Measurements from ENCODE around the gene TTC28. TPM values are rescaled to one million over a fixed set of nuclear protein-coding genes. Genes with fewer than 3 reads are reported as not detected.

Gene TTC28
- total RNA-seq, 1 experiment from 2014 or later: 0.12 TPM

DNA sequence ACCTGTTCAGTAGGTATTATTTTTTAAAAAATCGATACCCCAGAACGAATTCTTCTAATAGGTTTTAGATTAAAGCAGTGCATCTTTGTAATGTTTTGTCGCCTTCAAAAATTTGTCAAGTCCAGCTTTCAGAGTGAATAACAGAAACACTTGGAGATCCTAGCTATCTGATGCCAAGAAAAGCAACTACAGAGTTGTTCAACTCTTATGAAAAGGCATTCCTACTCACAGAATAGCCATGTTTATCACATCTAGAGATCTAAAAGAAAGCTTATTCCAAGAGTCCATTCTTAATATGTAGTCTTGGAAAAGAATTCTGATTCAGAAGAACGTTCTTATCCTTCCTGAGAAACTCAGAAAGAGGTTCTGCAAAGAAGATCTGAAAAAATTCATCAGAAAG lies 268.5 kb downstream of the TTC28 start:
- Histone ChIP-seq H3K4me1 (ENCODE audit: control insufficient read depth in 1 of 2, insufficient read depth in 2 of 2, low read length in 2 of 2) (no peaks in the 10 kb centered on the region), H3K79me2 (ENCODE audit: insufficient read depth, low read length) (no peaks in the 10 kb centered on the region), H3K4me2 (ENCODE audit: low read length) (no peak overlapping the region), H3K27me3 (ENCODE audit: insufficient read depth, low read length) (peaks cover 73% of the 10 kb centered on the region), H4K20me1 (ENCODE audit: insufficient read depth) (no peaks in the 10 kb centered on the region), H3K9me2 (ENCODE audit: insufficient read depth) (no peaks in the 10 kb centered on the region), H3K27ac (ENCODE audit: low read depth, low read length) (no peak overlapping the region), H3K9me3 (ENCODE audit: control insufficient read depth in 1 of 2, insufficient read depth in 1 of 2, low read depth in 1 of 2, low read length in 2 of 2) (no peaks in the 10 kb centered on the region), H2AFZ (ENCODE audit: low read depth, low read length, poor library complexity, severe bottlenecking) (no peak overlapping the region), H3K4me3 (replicated peaks in 1 of 2; ENCODE audit: low read depth in 1 of 2, low read length in 2 of 2) (no peak overlapping the region), H3K36me3 (ENCODE audit: control insufficient read depth in 1 of 2, insufficient read depth in 2 of 2, low read length in 2 of 2) (no peaks in the 10 kb centered on the region), H3K9ac (ENCODE audit: low read length) (no peak overlapping the region)
- TF ChIP-seq, protein P1, sequence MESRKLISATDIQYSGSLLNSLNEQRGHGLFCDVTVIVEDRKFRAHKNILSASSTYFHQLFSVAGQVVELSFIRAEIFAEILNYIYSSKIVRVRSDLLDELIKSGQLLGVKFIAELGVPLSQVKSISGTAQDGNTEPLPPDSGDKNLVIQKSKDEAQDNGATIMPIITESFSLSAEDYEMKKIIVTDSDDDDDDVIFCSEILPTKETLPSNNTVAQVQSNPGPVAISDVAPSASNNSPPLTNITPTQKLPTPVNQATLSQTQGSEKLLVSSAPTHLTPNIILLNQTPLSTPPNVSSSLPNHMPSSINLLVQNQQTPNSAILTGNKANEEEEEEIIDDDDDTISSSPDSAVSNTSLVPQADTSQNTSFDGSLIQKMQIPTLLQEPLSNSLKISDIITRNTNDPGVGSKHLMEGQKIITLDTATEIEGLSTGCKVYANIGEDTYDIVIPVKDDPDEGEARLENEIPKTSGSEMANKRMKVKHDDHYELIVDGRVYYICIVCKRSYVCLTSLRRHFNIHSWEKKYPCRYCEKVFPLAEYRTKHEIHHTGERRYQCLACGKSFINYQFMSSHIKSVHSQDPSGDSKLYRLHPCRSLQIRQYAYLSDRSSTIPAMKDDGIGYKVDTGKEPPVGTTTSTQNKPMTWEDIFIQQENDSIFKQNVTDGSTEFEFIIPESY (IDR thresholded peaks at IDR 0.05; ENCODE audit: extremely low read depth, insufficient replicate concordance, low read length): no peak
- TF ChIP-seq EGR1 (IDR thresholded peaks at IDR 0.05; ENCODE audit: low read depth) (no peak), TCF7L2 (IDR thresholded peaks at IDR 0.05; ENCODE audit: borderline replicate concordance, extremely low read depth, insufficient read depth, insufficient read length) (no peak), EZH2 (IDR thresholded peaks at IDR 0.05) (no peak), POLR2A (IDR thresholded peaks at IDR 0.05; ENCODE audit: borderline replicate concordance, extremely low read depth, insufficient read depth, insufficient read length) (no peak), POLR2AphosphoS5 (IDR thresholded peaks at IDR 0.05; ENCODE audit: low read depth, low read length) (no peak), ZNF274 (IDR thresholded peaks at IDR 0.05; ENCODE audit: low read depth, low read length) (no peak), YY1 (IDR thresholded peaks at IDR 0.05; ENCODE audit: extremely low read depth, insufficient replicate concordance, low read depth, low read length) (no peak), CBX3 (IDR thresholded peaks at IDR 0.05; ENCODE audit: low read depth) (no peak), FOSL1 (IDR thresholded peaks at IDR 0.05; ENCODE audit: low read depth) (no peak), SRF (IDR thresholded peaks at IDR 0.05; ENCODE audit: low read depth) (no peak), JUND (IDR thresholded peaks at IDR 0.05) (no peak), ZFX (IDR thresholded peaks at IDR 0.05) (no peak)
- TF ChIP-seq, protein P2, sequence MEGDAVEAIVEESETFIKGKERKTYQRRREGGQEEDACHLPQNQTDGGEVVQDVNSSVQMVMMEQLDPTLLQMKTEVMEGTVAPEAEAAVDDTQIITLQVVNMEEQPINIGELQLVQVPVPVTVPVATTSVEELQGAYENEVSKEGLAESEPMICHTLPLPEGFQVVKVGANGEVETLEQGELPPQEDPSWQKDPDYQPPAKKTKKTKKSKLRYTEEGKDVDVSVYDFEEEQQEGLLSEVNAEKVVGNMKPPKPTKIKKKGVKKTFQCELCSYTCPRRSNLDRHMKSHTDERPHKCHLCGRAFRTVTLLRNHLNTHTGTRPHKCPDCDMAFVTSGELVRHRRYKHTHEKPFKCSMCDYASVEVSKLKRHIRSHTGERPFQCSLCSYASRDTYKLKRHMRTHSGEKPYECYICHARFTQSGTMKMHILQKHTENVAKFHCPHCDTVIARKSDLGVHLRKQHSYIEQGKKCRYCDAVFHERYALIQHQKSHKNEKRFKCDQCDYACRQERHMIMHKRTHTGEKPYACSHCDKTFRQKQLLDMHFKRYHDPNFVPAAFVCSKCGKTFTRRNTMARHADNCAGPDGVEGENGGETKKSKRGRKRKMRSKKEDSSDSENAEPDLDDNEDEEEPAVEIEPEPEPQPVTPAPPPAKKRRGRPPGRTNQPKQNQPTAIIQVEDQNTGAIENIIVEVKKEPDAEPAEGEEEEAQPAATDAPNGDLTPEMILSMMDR (IDR thresholded peaks at IDR 0.05 in 2 of 3, conservative IDR thresholded peaks at IDR 0.05 in 1 of 3; ENCODE audit: borderline replicate concordance in 1 of 3, insufficient read depth in 1 of 3, low read depth in 2 of 3, low read length in 2 of 3): no peak
- TF ChIP-seq, protein P3, sequence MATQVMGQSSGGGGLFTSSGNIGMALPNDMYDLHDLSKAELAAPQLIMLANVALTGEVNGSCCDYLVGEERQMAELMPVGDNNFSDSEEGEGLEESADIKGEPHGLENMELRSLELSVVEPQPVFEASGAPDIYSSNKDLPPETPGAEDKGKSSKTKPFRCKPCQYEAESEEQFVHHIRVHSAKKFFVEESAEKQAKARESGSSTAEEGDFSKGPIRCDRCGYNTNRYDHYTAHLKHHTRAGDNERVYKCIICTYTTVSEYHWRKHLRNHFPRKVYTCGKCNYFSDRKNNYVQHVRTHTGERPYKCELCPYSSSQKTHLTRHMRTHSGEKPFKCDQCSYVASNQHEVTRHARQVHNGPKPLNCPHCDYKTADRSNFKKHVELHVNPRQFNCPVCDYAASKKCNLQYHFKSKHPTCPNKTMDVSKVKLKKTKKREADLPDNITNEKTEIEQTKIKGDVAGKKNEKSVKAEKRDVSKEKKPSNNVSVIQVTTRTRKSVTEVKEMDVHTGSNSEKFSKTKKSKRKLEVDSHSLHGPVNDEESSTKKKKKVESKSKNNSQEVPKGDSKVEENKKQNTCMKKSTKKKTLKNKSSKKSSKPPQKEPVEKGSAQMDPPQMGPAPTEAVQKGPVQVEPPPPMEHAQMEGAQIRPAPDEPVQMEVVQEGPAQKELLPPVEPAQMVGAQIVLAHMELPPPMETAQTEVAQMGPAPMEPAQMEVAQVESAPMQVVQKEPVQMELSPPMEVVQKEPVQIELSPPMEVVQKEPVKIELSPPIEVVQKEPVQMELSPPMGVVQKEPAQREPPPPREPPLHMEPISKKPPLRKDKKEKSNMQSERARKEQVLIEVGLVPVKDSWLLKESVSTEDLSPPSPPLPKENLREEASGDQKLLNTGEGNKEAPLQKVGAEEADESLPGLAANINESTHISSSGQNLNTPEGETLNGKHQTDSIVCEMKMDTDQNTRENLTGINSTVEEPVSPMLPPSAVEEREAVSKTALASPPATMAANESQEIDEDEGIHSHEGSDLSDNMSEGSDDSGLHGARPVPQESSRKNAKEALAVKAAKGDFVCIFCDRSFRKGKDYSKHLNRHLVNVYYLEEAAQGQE (IDR thresholded peaks at IDR 0.05; ENCODE audit: low read depth): no peak
- TF ChIP-seq, protein P4, sequence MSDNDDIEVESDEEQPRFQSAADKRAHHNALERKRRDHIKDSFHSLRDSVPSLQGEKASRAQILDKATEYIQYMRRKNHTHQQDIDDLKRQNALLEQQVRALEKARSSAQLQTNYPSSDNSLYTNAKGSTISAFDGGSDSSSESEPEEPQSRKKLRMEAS (IDR thresholded peaks at IDR 0.05): no peak
- no peak for ATAC-seq
- POLR2A ChIA-PET: no interaction called here
- RAD21 ChIA-PET (ENCODE audit: low non-redundant PET in 1 of 2, low total read pairs in 2 of 2, uncharacterized antibody in 2 of 2, unreplicated experiment in 2 of 2): no interaction called here
- BruUV-seq (replicated peaks): no TSS peak
- intact Hi-C loops (cut with micrococcal nuclease): no loop called here
- no peak for DNase-seq (ENCODE audit: low read depth, low spot score)
- CTCF ChIA-PET: no interaction called here
